Lower lobe of right lung (tissue), 2 donors: ENCODE data around the gene IQGAP2. TPM values are rescaled to one million over a fixed set of nuclear protein-coding genes. Genes with fewer than 3 reads are reported as not detected.

Experiments used
- ATAC-seq, 2 donors: fragments of 200-7000 bp; cut with Tn5 transposase; one replicate each; pipeline ENCODE4 v1.9.1; 2020 to 2022; ENCODE audit warnings: mild to moderate bottlenecking in 2 of 2, moderate library complexity in 2 of 2
- DNase-seq: peaks from one replicate; pipeline ENCODE4 v3.0.0-alpha.2; 2020
- H3K27ac ChIP-seq: fragments of 200-600 bp; one replicate; pipeline ENCODE4 v1.8.0; 2022
- H3K27me3 ChIP-seq: fragments of 200-600 bp; one replicate; pipeline ENCODE4 v1.8.0; 2022; ENCODE audit warnings: low read depth
- H3K36me3 ChIP-seq: fragments of 200-600 bp; one replicate; pipeline ENCODE4 v1.8.0; 2022; ENCODE audit warnings: mild to moderate bottlenecking
- H3K4me1 ChIP-seq: fragments of 200-600 bp; one replicate; pipeline ENCODE4 v1.8.0; 2022
- H3K4me3 ChIP-seq: fragments of 200-600 bp; one replicate; pipeline ENCODE4 v1.8.0; 2022; ENCODE audit warnings: mild to moderate bottlenecking
- H3K9me3 ChIP-seq: fragments of 200-600 bp; one replicate; pipeline ENCODE4 v1.8.0; 2022
- intact Hi-C: fragments of 100-400 bp; cut with DNase I; formaldehyde crosslinking; loops from one replicate; pipeline ENCODE4 v1.11.0; 2022
- total RNA-seq: library from RNA; stranded (reverse); fragmentation: NEBNext Ultra II Directional; extraction: Animal tissue kit (Norgen Biotek cat#: 25700); gene quantifications from one replicate; pipeline ENCODE4 v1.2.1, GENCODE V29; 2021
- TF ChIP-seq, protein P1 (sequence below): fragments of 200-600 bp; IDR thresholded peaks from one replicate; pipeline ENCODE4 v1.8.0; 2022; ENCODE audit warnings: antibody characterized with exemption, mild to moderate bottlenecking
- donor health status: DM: no; HTN: yes; CAD: no; lungs with severe emphysema.

Gene IQGAP2
- total RNA-seq, 1 donor from 2014 or later = 42.0 TPM

DNA sequence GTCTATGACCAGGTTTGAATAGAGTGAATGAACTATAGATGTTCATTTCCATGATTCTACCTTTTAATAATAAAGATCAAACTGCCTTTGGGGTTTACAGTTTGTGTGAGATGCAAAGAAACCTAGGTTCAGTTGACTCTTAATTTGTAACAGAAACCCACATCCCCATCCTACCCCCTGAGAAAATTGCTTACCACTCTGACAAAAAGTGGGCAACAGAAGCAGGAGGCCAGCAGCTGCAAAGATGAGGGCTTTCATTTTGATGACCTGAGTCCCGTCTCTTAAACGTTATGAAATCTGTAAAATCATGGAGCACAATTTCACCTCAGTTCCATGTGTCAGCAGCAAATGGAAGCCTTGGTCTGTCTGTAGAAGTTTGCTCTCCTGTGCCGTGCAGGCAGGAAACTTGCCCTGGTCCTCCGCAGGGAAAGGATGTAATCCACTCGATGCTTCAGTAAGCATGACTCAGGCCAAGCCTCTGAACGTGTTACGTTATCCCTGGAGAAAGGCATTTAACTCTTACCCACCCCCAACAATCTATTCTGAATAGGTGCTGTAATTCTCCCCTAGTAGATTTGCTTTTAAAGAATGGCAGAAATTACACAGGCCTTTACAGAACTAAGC is 220.0 kb downstream of the IQGAP2 start, which contains the start of gene F2RL2:
Gene F2RL2, minus strand, starts transcription at position 431 of the 624 bp plus-strand sequence. Its CDS starts 173 bp downstream, at position 258.
- H3K36me3 ChIP-seq = peaks cover 4% of the 10 kb centered on the region
- no peak for DNase-seq
- ATAC-seq = no peak
- intact Hi-C loops = no loop called here
- no peaks in the 10 kb centered on the region for H3K27me3 ChIP-seq
- no peak within 1 kb of the TSS for H3K27ac ChIP-seq
- H3K4me1 ChIP-seq = no peaks in the 10 kb centered on the region
- H3K4me3 ChIP-seq = no peak within 1 kb of the TSS
- TF ChIP-seq, protein P1, sequence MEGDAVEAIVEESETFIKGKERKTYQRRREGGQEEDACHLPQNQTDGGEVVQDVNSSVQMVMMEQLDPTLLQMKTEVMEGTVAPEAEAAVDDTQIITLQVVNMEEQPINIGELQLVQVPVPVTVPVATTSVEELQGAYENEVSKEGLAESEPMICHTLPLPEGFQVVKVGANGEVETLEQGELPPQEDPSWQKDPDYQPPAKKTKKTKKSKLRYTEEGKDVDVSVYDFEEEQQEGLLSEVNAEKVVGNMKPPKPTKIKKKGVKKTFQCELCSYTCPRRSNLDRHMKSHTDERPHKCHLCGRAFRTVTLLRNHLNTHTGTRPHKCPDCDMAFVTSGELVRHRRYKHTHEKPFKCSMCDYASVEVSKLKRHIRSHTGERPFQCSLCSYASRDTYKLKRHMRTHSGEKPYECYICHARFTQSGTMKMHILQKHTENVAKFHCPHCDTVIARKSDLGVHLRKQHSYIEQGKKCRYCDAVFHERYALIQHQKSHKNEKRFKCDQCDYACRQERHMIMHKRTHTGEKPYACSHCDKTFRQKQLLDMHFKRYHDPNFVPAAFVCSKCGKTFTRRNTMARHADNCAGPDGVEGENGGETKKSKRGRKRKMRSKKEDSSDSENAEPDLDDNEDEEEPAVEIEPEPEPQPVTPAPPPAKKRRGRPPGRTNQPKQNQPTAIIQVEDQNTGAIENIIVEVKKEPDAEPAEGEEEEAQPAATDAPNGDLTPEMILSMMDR = no peak
- no peaks in the 10 kb centered on the region for H3K9me3 ChIP-seq

DNA sequence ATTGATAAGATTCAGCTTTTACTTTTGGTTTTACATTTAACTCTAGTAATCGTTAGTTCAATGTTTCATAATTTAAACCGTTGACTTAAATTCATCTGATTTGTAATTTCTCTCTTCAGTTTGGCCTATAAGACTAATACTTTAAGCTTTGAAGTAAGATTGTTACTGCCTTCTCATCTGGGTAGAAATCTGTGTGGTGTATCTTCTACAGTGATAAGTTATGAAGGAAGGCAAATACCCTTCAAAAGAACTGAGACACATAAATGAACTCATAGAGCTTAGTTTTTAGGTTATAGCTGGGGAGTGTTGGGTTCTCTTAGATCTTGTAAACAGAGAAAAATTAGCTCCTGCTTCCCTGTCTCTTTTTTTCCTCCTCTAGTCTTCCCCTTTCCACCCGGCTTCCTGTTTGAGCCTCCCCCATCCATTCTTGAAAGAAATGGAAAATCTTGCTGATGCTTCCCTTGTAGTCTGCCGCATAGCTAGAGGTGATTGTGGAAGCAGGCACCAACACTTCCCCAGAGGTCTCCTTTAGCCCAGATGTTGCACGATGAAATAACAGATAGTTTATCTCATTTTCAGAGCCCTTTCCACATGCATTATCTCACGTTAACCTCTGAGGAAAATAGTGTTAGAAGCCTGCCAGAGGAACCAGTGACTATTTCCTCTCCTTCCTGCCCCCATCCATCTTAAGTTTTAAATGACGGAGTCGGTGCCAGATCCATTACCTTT is 222.2 kb downstream of the IQGAP2 start:
- TF ChIP-seq, protein P1 = no peak
- intact Hi-C loops = no loop called here
- Histone ChIP-seq H3K9me3 (no peaks in the 10 kb centered on the region), H3K4me3 (no peak overlapping the region), H3K27ac (no peak overlapping the region), H3K36me3 (peaks cover 4% of the 10 kb centered on the region), H3K27me3 (no peaks in the 10 kb centered on the region), H3K4me1 (no peaks in the 10 kb centered on the region)
- ATAC-seq = no peak
- no peak for DNase-seq

DNA sequence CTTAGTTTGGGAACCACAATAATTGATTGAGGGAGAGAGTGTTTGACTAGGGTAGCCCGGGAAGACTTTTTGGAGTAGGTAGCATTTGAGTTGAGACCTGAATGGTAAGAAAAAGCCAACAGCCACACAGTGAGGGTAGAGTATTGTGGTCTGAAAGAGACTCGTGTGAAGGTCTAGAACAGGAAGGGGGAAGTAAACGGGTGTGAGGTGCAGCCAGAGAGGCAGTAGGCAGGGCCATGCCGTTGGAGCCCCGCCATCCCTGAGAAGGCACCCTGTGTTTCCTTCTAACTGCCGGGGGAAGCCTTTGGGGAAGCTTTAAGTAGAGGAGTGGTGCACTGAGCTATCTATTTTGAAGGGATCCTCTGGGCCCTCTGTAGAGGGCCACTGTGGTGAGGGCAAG is 223.7 kb downstream of the IQGAP2 start:
- Histone ChIP-seq H3K27ac (no peak overlapping the region), H3K4me1 (no peaks in the 10 kb centered on the region), H3K27me3 (no peaks in the 10 kb centered on the region), H3K36me3 (peaks cover 4% of the 10 kb centered on the region), H3K4me3 (no peak overlapping the region), H3K9me3 (no peaks in the 10 kb centered on the region)
- intact Hi-C loops = no loop called here
- ATAC-seq (no peak), DNase-seq (no peak)
- TF ChIP-seq, protein P1 = no peak

DNA sequence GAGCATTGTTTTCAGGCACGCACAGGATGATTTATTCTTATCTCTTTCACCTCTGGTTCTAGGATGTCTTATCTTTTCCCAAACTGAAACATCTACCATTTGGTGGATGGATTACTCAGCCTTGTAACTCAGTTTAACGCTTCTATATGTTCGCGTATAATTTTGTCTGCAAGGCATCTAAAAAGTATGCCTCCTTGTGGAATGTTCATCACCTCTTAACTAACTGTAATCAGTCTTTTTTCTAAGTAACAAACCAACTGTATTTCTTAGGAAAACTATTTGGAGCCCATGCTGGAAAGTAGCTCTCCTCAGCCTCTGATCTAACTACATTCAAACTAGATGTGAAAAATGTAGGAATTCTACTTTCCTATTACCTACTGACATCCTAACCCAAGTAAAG is 231.6 kb downstream of the IQGAP2 start:
- Histone ChIP-seq H3K4me1 (peaks cover 4% of the 10 kb centered on the region), H3K9me3 (no peaks in the 10 kb centered on the region), H3K27ac (no peak overlapping the region), H3K36me3 (no peaks in the 10 kb centered on the region), H3K4me3 (no peak overlapping the region), H3K27me3 (no peaks in the 10 kb centered on the region)
- TF ChIP-seq, protein P1 = no peak
- no peak for ATAC-seq
- DNase-seq = no peak
- intact Hi-C loops = no loop called here

DNA sequence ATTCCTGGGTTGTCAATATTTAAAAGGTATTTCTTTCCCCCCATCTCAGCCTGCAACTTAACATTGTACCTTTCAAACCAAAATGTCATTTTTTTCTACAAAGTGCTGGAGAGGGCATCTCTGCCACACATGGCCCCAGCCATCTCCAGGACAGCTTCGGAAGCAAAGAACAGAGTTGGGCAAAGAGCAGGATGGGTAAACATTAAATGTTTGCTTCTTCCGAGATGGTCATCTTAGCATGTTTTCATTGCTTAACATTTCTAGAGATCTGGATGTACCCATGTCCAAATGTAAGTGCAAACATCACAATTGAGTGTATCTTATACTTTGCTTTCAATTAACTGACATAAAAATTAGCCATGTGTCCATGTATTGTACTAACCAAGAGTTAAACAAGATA is 234.4 kb downstream of the IQGAP2 start:
- DNase-seq = no peak
- Histone ChIP-seq H3K27me3 (no peaks in the 10 kb centered on the region), H3K4me3 (no peak overlapping the region), H3K9me3 (no peaks in the 10 kb centered on the region), H3K36me3 (no peaks in the 10 kb centered on the region), H3K4me1 (peaks cover 4% of the 10 kb centered on the region), H3K27ac (no peak overlapping the region)
- TF ChIP-seq, protein P1 = no peak
- intact Hi-C loops = no loop called here
- ATAC-seq = no peak
